IMR-90 (cell line): Measurements from ENCODE around the gene GPSM1. TPM values are rescaled to one million over a fixed set of nuclear protein-coding genes. Genes with fewer than 3 reads are reported as not detected.

Experiments used
- ATAC-seq: fragments of 200-7000 bp; cut with Tn5 transposase; 2 replicates; pipeline ENCODE4 v1.9.1; 2020; ENCODE audit warnings: low read depth, mild to moderate bottlenecking, moderate library complexity
- BruUV-seq: library from RNA; stranded (reverse); fragments of 400-500 nt; replicated peaks from 2 replicates; lab custom pipeline; 2021; lab: Mats Ljungman, UMichigan
- CTCF ChIA-PET: fragments of 300-600 bp; formaldehyde crosslinking; extraction: SDS; loops from one replicate; lab custom pipeline; 2021; ENCODE audit warnings: antibody characterized with exemption; lab: Yijun Ruan, JAX
- POLR2A ChIA-PET: fragments of 300-600 bp; sonication (Branson Sonifier 250); formaldehyde crosslinking; loops from one replicate; lab custom pipeline; 2022; ENCODE audit warnings: antibody characterized with exemption; ENCODE audit not compliant: unreplicated experiment; lab: Charles Lee
- DNase-seq: peaks from one replicate; pipeline ENCODE4 v3.0.0; 2013
- H2AFZ ChIP-seq: replicated peaks from 2 replicates; pipeline ENCODE3; 2013; ENCODE audit warnings: low read length, mild to moderate bottlenecking; ENCODE audit not compliant: poor library complexity
- H2AK5ac ChIP-seq: 2 replicates; pipeline ENCODE4 v1.6.1; 2013; ENCODE audit warnings: low read depth, low read length, inconsistent platforms
- H2AK9ac ChIP-seq: replicated peaks from 2 replicates; pipeline ENCODE3; 2013; ENCODE audit warnings: mild to moderate bottlenecking, low read depth, low read length, moderate library complexity; ENCODE audit not compliant: poor library complexity
- H2BK120ac ChIP-seq: 2 replicates; pipeline ENCODE4 v1.6.1; 2013; ENCODE audit warnings: low read depth, low read length, inconsistent platforms
- H2BK15ac ChIP-seq: 3 replicates; pipeline ENCODE4 v1.6.1; 2013; ENCODE audit warnings: low read depth, low read length, inconsistent platforms
- H2BK20ac ChIP-seq: 2 replicates; pipeline ENCODE4 v1.6.1; 2013; ENCODE audit warnings: low read depth, mild to moderate bottlenecking, inconsistent platforms, low read length, moderate library complexity
- H2BK5ac ChIP-seq: 2 replicates; pipeline ENCODE4 v1.6.1; 2013; ENCODE audit warnings: mild to moderate bottlenecking, low read depth, low read length, inconsistent platforms; ENCODE audit not compliant: poor library complexity, severe bottlenecking
- H3K14ac ChIP-seq: replicated peaks from 2 replicates; pipeline ENCODE4 v1.6.1; 2013; ENCODE audit warnings: low read depth, low read length, inconsistent platforms
- H3K18ac ChIP-seq: 2 replicates; pipeline ENCODE4 v1.6.1; 2013; ENCODE audit warnings: low read depth, low read length, control low read depth
- H3K23ac ChIP-seq: 2 replicates; pipeline ENCODE4 v1.6.1; 2013; ENCODE audit warnings: low read depth, low read length, inconsistent platforms
- H3K27ac ChIP-seq: 2 replicates; pipeline ENCODE4 v1.5.1; 2013; ENCODE audit warnings: mild to moderate bottlenecking, control low read depth, low read length; ENCODE audit not compliant: insufficient read depth
- H3K27me3 ChIP-seq: 2 replicates; pipeline ENCODE4 v1.6.1; 2013; ENCODE audit warnings: low read length; ENCODE audit not compliant: control insufficient read depth, insufficient read depth
- H3K36me3 ChIP-seq: 2 replicates; pipeline ENCODE4 v1.6.1; 2013; ENCODE audit warnings: low read length, mixed read lengths; ENCODE audit not compliant: control insufficient read depth, insufficient read depth
- H3K4ac ChIP-seq: 2 replicates; pipeline ENCODE4 v1.6.1; 2013; ENCODE audit warnings: low read depth, low read length, inconsistent platforms
- H3K4me1 ChIP-seq: 2 replicates; pipeline ENCODE4 v1.6.1; 2013; ENCODE audit warnings: low read length, mixed read lengths; ENCODE audit not compliant: control insufficient read depth, insufficient read depth
- H3K4me2 ChIP-seq: 2 replicates; pipeline ENCODE4 v1.6.1; 2013; ENCODE audit warnings: low read depth, mild to moderate bottlenecking, control low read depth, low read length, moderate library complexity
- H3K4me3 ChIP-seq: 2 replicates; pipeline ENCODE4 v1.5.1; 2013; ENCODE audit warnings: low read depth, mild to moderate bottlenecking, control low read depth, low read length, moderate library complexity; ENCODE audit not compliant: insufficient read depth
- H3K56ac ChIP-seq: 2 replicates; pipeline ENCODE4 v1.6.1; 2013; ENCODE audit warnings: low read length, inconsistent platforms; ENCODE audit not compliant: insufficient read depth; ENCODE audit errors: extremely low read depth
- H3K79me1 ChIP-seq, 2 experiments: 2 replicates each; pipeline ENCODE4 v1.6.1; 2013; ENCODE audit warnings: low read length in 2 of 2, inconsistent platforms in 1 of 2, low read depth in 1 of 2
- H3K9ac ChIP-seq: 2 replicates; pipeline ENCODE4 v1.6.1; 2013; ENCODE audit warnings: low read depth, low read length, control low read depth
- H3K9me1 ChIP-seq: 2 replicates; pipeline ENCODE4 v1.6.1; 2013; ENCODE audit warnings: low read length, inconsistent platforms; ENCODE audit not compliant: insufficient read depth
- H3K9me3 ChIP-seq: 2 replicates; pipeline ENCODE4 v1.6.1; 2013; ENCODE audit warnings: low read length; ENCODE audit not compliant: control insufficient read depth, insufficient read depth
- H4K20me1 ChIP-seq: 2 replicates; pipeline ENCODE4 v1.6.1; 2013; ENCODE audit warnings: low read length, inconsistent platforms; ENCODE audit not compliant: insufficient read depth
- H4K5ac ChIP-seq: 2 replicates; pipeline ENCODE4 v1.6.1; 2013; ENCODE audit warnings: mild to moderate bottlenecking, low read depth, low read length, control low read depth
- H4K8ac ChIP-seq, 2 experiments: 2 replicates each; pipeline ENCODE4 v1.6.1; 2013; ENCODE audit warnings: low read depth in 2 of 2, low read length in 2 of 2, control low read depth in 1 of 2, inconsistent platforms in 1 of 2
- H4K91ac ChIP-seq: 2 replicates; pipeline ENCODE4 v1.6.1; 2013; ENCODE audit warnings: low read depth, low read length, inconsistent platforms; ENCODE audit not compliant: insufficient read depth
- BHLHE40 ChIP-seq: fragments of 150-350 bp; IDR thresholded peaks from 2 replicates; pipeline ENCODE4 v1.6.1; 2016; ENCODE audit warnings: mild to moderate bottlenecking, low read depth, low read length
- CEBPB ChIP-seq: IDR thresholded peaks from 2 replicates; pipeline ENCODE4 v1.6.1; 2012; ENCODE audit warnings: low read depth, low read length, improper control_type of control experiment
- CHD1 ChIP-seq: IDR thresholded peaks from 2 replicates; pipeline ENCODE4 v1.6.1; 2012; ENCODE audit warnings: low read depth, low read length, improper control_type of control experiment
- CTCF ChIP-seq: conservative IDR thresholded peaks from 2 replicates; pipeline ENCODE4 v1.5.1; 2012; ENCODE audit warnings: mild to moderate bottlenecking, low read depth, low read length, improper control_type of control experiment
- FOS ChIP-seq: fragments of 150-350 bp; IDR thresholded peaks from 2 replicates; pipeline ENCODE4 v1.6.1; 2016; ENCODE audit warnings: low read depth, low read length
- MAFK ChIP-seq: IDR thresholded peaks from 2 replicates; pipeline ENCODE4 v1.6.1; 2012; ENCODE audit warnings: low read depth, low read length, improper control_type of control experiment
- MAZ ChIP-seq: IDR thresholded peaks from 2 replicates; pipeline ENCODE4 v1.6.1; 2012; ENCODE audit warnings: low read depth, mild to moderate bottlenecking, low read length, improper control_type of control experiment, moderate library complexity, borderline replicate concordance
- MXI1 ChIP-seq: IDR thresholded peaks from 2 replicates; pipeline ENCODE4 v1.6.1; 2012; ENCODE audit warnings: low read depth, mild to moderate bottlenecking, low read length, moderate library complexity, borderline replicate concordance
- NFE2L2 ChIP-seq: fragments of 150-350 bp; IDR thresholded peaks from 2 replicates; pipeline ENCODE4 v1.6.1; 2016; ENCODE audit warnings: low read depth, mild to moderate bottlenecking, low read length
- POLR2A ChIP-seq: IDR thresholded peaks from 2 replicates; pipeline ENCODE4 v1.6.1; 2012; ENCODE audit warnings: mild to moderate bottlenecking, low read depth, low read length
- RAD21 ChIP-seq: IDR thresholded peaks from 2 replicates; pipeline ENCODE4 v1.6.1; 2012; ENCODE audit warnings: low read length, improper control_type of control experiment
- RCOR1 ChIP-seq: IDR thresholded peaks from 2 replicates; pipeline ENCODE4 v1.6.1; 2012; ENCODE audit warnings: mild to moderate bottlenecking, low read length, improper control_type of control experiment; ENCODE audit not compliant: insufficient replicate concordance
- RFX5 ChIP-seq: IDR thresholded peaks from 2 replicates; pipeline ENCODE4 v1.8.0; 2012; ENCODE audit warnings: low read depth, mild to moderate bottlenecking, low read length, moderate library complexity
- SMC3 ChIP-seq: fragments of 150-350 bp; IDR thresholded peaks from 2 replicates; pipeline ENCODE4 v1.6.1; 2016; ENCODE audit warnings: low read depth, mild to moderate bottlenecking, antibody characterized with exemption, low read length, moderate library complexity
- USF2 ChIP-seq: fragments of 150-350 bp; IDR thresholded peaks from 2 replicates; pipeline ENCODE4 v1.6.1; 2017; ENCODE audit warnings: mild to moderate bottlenecking, antibody characterized with exemption, low read length, low read depth
- WGBS, 2 experiments: methylation state at CpG; one replicate each; pipeline versions ENCODE4 v1.1.5 to v1.1.7; 2013; ENCODE audit warnings: missing lambda C conversion rate in 2 of 2; ENCODE audit not compliant: insufficient read length in 1 of 2; ENCODE audit errors: extremely low coverage in 2 of 2; 5-methylcytosine and 5-hydroxymethylcytosine counted together
- dilution Hi-C: fragments of 300-500 bp; cut with HindIII; formaldehyde crosslinking; loops from one replicate; pipeline ENCODE4 v1.14.3; 2018; ENCODE audit warnings: low sequenced_read_pairs; ENCODE audit not compliant: unreplicated experiment
- in situ Hi-C: fragments of 300-500 bp; cut with MboI; formaldehyde crosslinking; loops from 3 replicates; pipeline ENCODE4 v1.14.3; 2019; ENCODE audit warnings: low sequenced_read_pairs, inconsistent platforms, mixed read lengths
- intact Hi-C: fragments of 100-400 bp; cut with micrococcal nuclease; formaldehyde crosslinking; loops from 2 replicates; pipeline ENCODE4 v1.10.0; 2022
- polyA plus RNA-seq, 3 experiments: library from polyadenylated mRNA; depleted of rRNA; stranded (reverse); fragments of >200 nt; gene quantifications; 2 replicates each; pipeline ENCODE4 v1.2.3, GENCODE V29; 2012; ENCODE audit warnings: low replicate concordance in 1 of 3
- total RNA-seq: library from RNA; depleted of rRNA; stranded (reverse); fragments of >200 nt; gene quantifications from 2 replicates; pipeline ENCODE4 v1.2.3, GENCODE V29; 2012
- TF ChIP-seq, protein P1 (sequence below): fragments of 150-350 bp; IDR thresholded peaks from 2 replicates; pipeline ENCODE4 v1.6.1; 2016; ENCODE audit warnings: low read depth, mild to moderate bottlenecking, low read length, moderate library complexity, borderline replicate concordance

GPSM1 gene
- total and polyA plus RNA-seq, 2 of the 4 experiments (the other 2 are of a cell fraction), result 28.7 to 71.2 TPM

DNA sequence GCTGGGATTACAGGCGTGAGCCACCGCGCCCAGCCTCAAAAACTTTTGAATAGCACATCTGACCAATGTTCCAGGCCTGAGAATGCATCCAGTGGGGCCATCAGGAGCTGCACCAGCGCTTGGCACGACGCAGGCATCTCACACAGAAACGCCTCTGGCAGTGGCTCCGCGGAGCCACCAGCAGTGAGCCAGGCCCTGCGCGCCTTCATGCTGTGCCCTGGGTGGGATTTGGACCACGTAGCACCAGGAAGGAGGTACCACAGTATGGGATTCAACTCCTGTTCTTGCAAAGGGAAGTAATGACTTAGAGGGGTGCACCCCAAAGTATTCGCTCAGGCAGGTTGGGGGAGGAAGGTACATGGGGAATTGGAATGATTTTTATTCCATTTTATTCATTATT is 26.5 kb upstream of the GPSM1 start:
- H3K14ac ChIP-seq, result no peak overlapping the region
- H4K20me1 ChIP-seq, result no peaks in the 10 kb centered on the region
- ATAC-seq, result no peak
- H4K8ac ChIP-seq, result no peak overlapping the region
- no peak overlapping the region for H4K5ac ChIP-seq
- H3K23ac ChIP-seq, result no peak overlapping the region
- H2AK9ac ChIP-seq, result no peak overlapping the region
- H2AK5ac ChIP-seq, result no peak overlapping the region
- no peak overlapping the region for H3K4me3 ChIP-seq
- no peak overlapping the region for H3K4me2 ChIP-seq
- dilution Hi-C loops, result no loop called here
- no peak overlapping the region for H3K56ac ChIP-seq
- no TSS peak for BruUV-seq
- TF ChIP-seq RAD21 (no peak), MAFK (no peak), CEBPB (no peak), MXI1 (no peak), NFE2L2 (no peak), RCOR1 (no peak), SMC3 (no peak), CTCF (no peak), BHLHE40 (no peak), POLR2A (no peak), FOS (no peak), RFX5 (no peak), USF2 (no peak), MAZ (no peak), CHD1 (no peak)
- TF ChIP-seq, protein P1, sequence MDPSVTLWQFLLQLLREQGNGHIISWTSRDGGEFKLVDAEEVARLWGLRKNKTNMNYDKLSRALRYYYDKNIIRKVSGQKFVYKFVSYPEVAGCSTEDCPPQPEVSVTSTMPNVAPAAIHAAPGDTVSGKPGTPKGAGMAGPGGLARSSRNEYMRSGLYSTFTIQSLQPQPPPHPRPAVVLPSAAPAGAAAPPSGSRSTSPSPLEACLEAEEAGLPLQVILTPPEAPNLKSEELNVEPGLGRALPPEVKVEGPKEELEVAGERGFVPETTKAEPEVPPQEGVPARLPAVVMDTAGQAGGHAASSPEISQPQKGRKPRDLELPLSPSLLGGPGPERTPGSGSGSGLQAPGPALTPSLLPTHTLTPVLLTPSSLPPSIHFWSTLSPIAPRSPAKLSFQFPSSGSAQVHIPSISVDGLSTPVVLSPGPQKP, result no peak
- no peak overlapping the region for H4K91ac ChIP-seq
- no peaks in the 10 kb centered on the region for H3K9me3 ChIP-seq
- H3K36me3 ChIP-seq, result no peaks in the 10 kb centered on the region
- no peak overlapping the region for H3K9ac ChIP-seq
- H3K4ac ChIP-seq, result no peak overlapping the region
- H3K9me1 ChIP-seq, result no peaks in the 10 kb centered on the region
- no peak for DNase-seq
- no peak overlapping the region for H2BK5ac ChIP-seq
- no peak overlapping the region for H3K27ac ChIP-seq
- 75% methylated on average over 10 of the region's 13 CpGs; no CpG with 5 or more reads in 1 of the 2 experiments for WGBS, 2 experiments
- H3K18ac ChIP-seq, result no peak overlapping the region
- peaks cover 31% of the 10 kb centered on the region for H3K27me3 ChIP-seq
- no peak overlapping the region for H2BK15ac ChIP-seq
- no peaks in the 10 kb centered on the region for H3K79me1 ChIP-seq
- ChIA-PET POLR2A (no interaction called here), CTCF (interaction anchor here (1.1 kb wide), 1 partner anchor 18 kb away, joined by 3 read pairs; no protein-coding TSS in a partner anchor)
- in situ Hi-C loops, result no loop called here
- no peaks in the 10 kb centered on the region for H3K4me1 ChIP-seq
- H2BK120ac ChIP-seq, result no peak overlapping the region
- no peak overlapping the region for H2AFZ ChIP-seq
- intact Hi-C loops, result no loop called here
- H2BK20ac ChIP-seq, result no peak overlapping the region
